Neural cell (in vitro differentiated cells): Measurements from ENCODE around the gene SNPH.

Source experiments
- CTCF ChIP-seq: fragments of 450-650 bp; IDR thresholded peaks from 2 replicates; pipeline ENCODE4 v1.5.1; 2014; ENCODE audit warnings: antibody characterized with exemption, mild to moderate bottlenecking, moderate library complexity; ENCODE audit not compliant: poor library complexity, severe bottlenecking
- EP300 ChIP-seq: fragments of 450-650 bp; conservative IDR thresholded peaks from 2 replicates; pipeline ENCODE4 v1.6.1; 2014; ENCODE audit warnings: antibody characterized with exemption, mild to moderate bottlenecking, moderate library complexity; ENCODE audit not compliant: poor library complexity, severe bottlenecking
- EZH2 ChIP-seq: fragments of 200-600, 300-800 bp; shearing (Covaris generic), sonication (generic); IDR thresholded peaks from 2 replicates; pipeline ENCODE4 v1.6.1; 2014; ENCODE audit warnings: antibody characterized with exemption, low read length, borderline replicate concordance, mild to moderate bottlenecking; ENCODE audit not compliant: insufficient read depth, poor library complexity, severe bottlenecking
- MXI1 ChIP-seq: fragments of 450-650 bp; conservative IDR thresholded peaks from 2 replicates; pipeline ENCODE4 v1.6.1; 2014; ENCODE audit warnings: antibody characterized with exemption, mild to moderate bottlenecking; ENCODE audit not compliant: poor library complexity, severe bottlenecking
- POLR2AphosphoS5 ChIP-seq: IDR thresholded peaks from 2 replicates; pipeline ENCODE4 v1.6.1; 2012
- RAD21 ChIP-seq: fragments of 450-650 bp; conservative IDR thresholded peaks from 2 replicates; pipeline ENCODE4 v1.6.1; 2014; ENCODE audit warnings: antibody characterized with exemption, mild to moderate bottlenecking, moderate library complexity
- REST ChIP-seq: IDR thresholded peaks from 2 replicates; pipeline ENCODE4 v1.6.1; 2012; ENCODE audit warnings: borderline replicate concordance
- SMC3 ChIP-seq: fragments of 450-650 bp; conservative IDR thresholded peaks from 2 replicates; pipeline ENCODE4 v1.6.1; 2014; ENCODE audit warnings: antibody characterized with exemption, mild to moderate bottlenecking, moderate library complexity; ENCODE audit not compliant: poor library complexity
- TAF1 ChIP-seq: IDR thresholded peaks from 2 replicates; pipeline ENCODE4 v1.6.1; 2012; ENCODE audit warnings: low read depth

GRCh38 chr20:1299522-1299921, 33.4 kb downstream of the SNPH start:
- no peak for TF ChIP-seq CTCF
- TF ChIP-seq TAF1 = no peak
- TF ChIP-seq MXI1 = no peak
- no peak for TF ChIP-seq RAD21
- no peak for TF ChIP-seq SMC3
- no peak for TF ChIP-seq EZH2
- no peak for TF ChIP-seq REST
- TF ChIP-seq POLR2AphosphoS5 = no peak
- no peak for TF ChIP-seq EP300
